Spleen (tissue), 7 donors: ENCODE results near the gene NFIB.

Source experiments
- POLR2A ChIP-seq, 3 donors: fragments of 450-650 bp; IDR thresholded peaks; one replicate each; pipeline ENCODE4 v1.5.1; 2017; ENCODE audit warnings: antibody characterized with exemption in 3 of 3, mild to moderate bottlenecking in 1 of 3
- TF ChIP-seq, protein P1 (sequence below), 11 experiments: fragments of 200-600 bp in 7 of 11; fragments of 450-650 bp in 4 of 11; sonication (generic) in 4 of 11; IDR thresholded peaks in 8 of 11; conservative IDR thresholded peaks in 3 of 11; 1 replicate in 7 of 11; 2 replicates in 4 of 11; pipeline versions ENCODE4 v1.4.0 to v1.8.0; 2016 to 2021; ENCODE audit warnings: antibody characterized with exemption in 11 of 11, inconsistent platforms in 4 of 11, mild to moderate bottlenecking in 1 of 11
- donor health status: DM: no; HTN: no; CAD: no; lungs with moderate emphysema.
- donor health status: DM: no; HTN: no; CAD: no.
- donor health status: DM: no; HTN: no; CAD: no.

DNA sequence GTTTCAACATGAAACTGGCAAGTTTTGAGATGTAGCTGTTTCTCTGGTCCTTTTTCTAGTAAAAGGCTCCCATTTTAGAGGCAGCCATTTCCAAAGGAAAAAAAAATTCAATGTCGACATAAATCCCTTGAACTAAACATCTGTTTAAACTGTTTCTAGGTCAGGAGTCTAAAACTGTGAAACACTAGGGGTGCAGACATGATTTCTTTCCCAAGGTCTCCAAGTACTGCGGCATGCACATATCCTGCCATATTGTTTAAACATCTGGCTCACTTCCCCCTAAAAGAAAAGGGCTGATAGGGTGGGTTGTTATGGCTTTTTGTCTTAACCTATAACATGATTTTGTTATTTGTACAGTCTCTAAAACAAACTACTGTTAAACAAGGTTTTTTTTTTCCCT is 51.1 kb downstream of the NFIB start:
- no peak for TF ChIP-seq POLR2A (IDR thresholded peaks at IDR 0.05)
- TF ChIP-seq, protein P1, sequence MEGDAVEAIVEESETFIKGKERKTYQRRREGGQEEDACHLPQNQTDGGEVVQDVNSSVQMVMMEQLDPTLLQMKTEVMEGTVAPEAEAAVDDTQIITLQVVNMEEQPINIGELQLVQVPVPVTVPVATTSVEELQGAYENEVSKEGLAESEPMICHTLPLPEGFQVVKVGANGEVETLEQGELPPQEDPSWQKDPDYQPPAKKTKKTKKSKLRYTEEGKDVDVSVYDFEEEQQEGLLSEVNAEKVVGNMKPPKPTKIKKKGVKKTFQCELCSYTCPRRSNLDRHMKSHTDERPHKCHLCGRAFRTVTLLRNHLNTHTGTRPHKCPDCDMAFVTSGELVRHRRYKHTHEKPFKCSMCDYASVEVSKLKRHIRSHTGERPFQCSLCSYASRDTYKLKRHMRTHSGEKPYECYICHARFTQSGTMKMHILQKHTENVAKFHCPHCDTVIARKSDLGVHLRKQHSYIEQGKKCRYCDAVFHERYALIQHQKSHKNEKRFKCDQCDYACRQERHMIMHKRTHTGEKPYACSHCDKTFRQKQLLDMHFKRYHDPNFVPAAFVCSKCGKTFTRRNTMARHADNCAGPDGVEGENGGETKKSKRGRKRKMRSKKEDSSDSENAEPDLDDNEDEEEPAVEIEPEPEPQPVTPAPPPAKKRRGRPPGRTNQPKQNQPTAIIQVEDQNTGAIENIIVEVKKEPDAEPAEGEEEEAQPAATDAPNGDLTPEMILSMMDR (IDR thresholded peaks at IDR 0.05 in 8 of 11, conservative IDR thresholded peaks at IDR 0.05 in 3 of 11), result no peak
